Gastrocnemius medialis (tissue), 4 donors: ENCODE results near the gene GJA9. TPM values are rescaled to one million over a fixed set of nuclear protein-coding genes. Genes with fewer than 3 reads are reported as not detected.

ENCODE experiments used
- ATAC-seq, 2 donors: fragments of 150-250 bp; one replicate each; pipeline ENCODE4 v1.9.1; 2016
- DNase-seq, 2 donors: peaks; one replicate each; pipeline ENCODE4 v3.0.0-alpha.2; 2019
- H3K27ac ChIP-seq, 4 donors: fragments of 200-600 bp; sonication (generic); 1 replicate in 1 of 4; 2 replicates in 3 of 4; pipeline ENCODE4 v1.5.1; 2016 to 2018; ENCODE audit warnings: mild to moderate bottlenecking in 2 of 4, moderate library complexity in 1 of 4
- H3K27me3 ChIP-seq, 3 donors: fragments of 200-600 bp; sonication (generic) in 2 of 3; 1 replicate in 1 of 3; 2 replicates in 2 of 3; pipeline versions ENCODE4 v1.5.1 to v1.6.0; 2016 to 2019; ENCODE audit warnings: mild to moderate bottlenecking in 1 of 3, moderate library complexity in 1 of 3
- H3K36me3 ChIP-seq, 2 donors: fragments of 200-600 bp; sonication (generic) in 1 of 2; one replicate each; pipeline ENCODE4 v1.5.1; 2017 to 2018
- H3K4me1 ChIP-seq, 2 donors: fragments of 200-600 bp; sonication (generic) in 1 of 2; one replicate each; pipeline ENCODE4 v1.5.1; 2016 to 2017; ENCODE audit warnings: mild to moderate bottlenecking in 2 of 2
- H3K4me3 ChIP-seq, 4 donors: fragments of 200-600 bp; sonication (generic) in 3 of 4; 1 replicate in 1 of 4; 2 replicates in 3 of 4; pipeline ENCODE4 v1.5.1; 2016 to 2019; ENCODE audit warnings: mild to moderate bottlenecking in 2 of 4
- H3K9me3 ChIP-seq, 3 donors: fragments of 200-600 bp; sonication (generic) in 2 of 3; 1 replicate in 1 of 3; 2 replicates in 2 of 3; pipeline ENCODE4 v1.5.1; 2016 to 2019
- CTCF ChIP-seq, 5 experiments: fragments of 450-650 bp in 3 of 5; fragments of 200-600 bp in 2 of 5; sonication (generic) in 2 of 5; IDR thresholded peaks in 4 of 5; conservative IDR thresholded peaks in 1 of 5; 1 replicate in 4 of 5; 2 replicates in 1 of 5; pipeline ENCODE4 v1.5.1; 2016 to 2019; ENCODE audit warnings: antibody characterized with exemption in 5 of 5, mild to moderate bottlenecking in 3 of 5, moderate library complexity in 3 of 5
- POLR2A ChIP-seq, 2 donors: fragments of 450-650 bp; IDR thresholded peaks; one replicate each; pipeline ENCODE4 v1.6.1; 2017; ENCODE audit warnings: antibody characterized with exemption in 2 of 2, mild to moderate bottlenecking in 2 of 2, moderate library complexity in 2 of 2
- in situ Hi-C, 4 donors: fragments of 200-750 bp; cut with MboI; loops; one replicate each; pipeline versions ENCODE4 v1.15.0 to v1.8.0; 2017; ENCODE audit warnings: low sequenced_read_pairs in 4 of 4
- intact Hi-C: fragments of 100-400 bp; cut with DNase I; formaldehyde crosslinking; loops from one replicate; pipeline ENCODE4 v1.15.1; 2023; ENCODE audit warnings: low total_unique reads
- total RNA-seq, 4 donors: library from RNA; depleted of rRNA; stranded (reverse); fragments of >200 nt; gene quantifications; one replicate each; pipeline versions ENCODE4 v1.1.0 to v1.2.3, GENCODE V29; 2016

The GJA9 gene
- total RNA-seq, 4 donors from 2014 or later = not detected

GRCh38 chr1:38834937-38835827 lies 46.2 kb downstream of the GJA9 start:
- TF ChIP-seq POLR2A (IDR thresholded peaks at IDR 0.05) = no peak
- peak; percentile 52 to 79 (median 73) for TF ChIP-seq CTCF (IDR thresholded peaks at IDR 0.05 in 4 of 5, conservative IDR thresholded peaks at IDR 0.05 in 1 of 5)
- H3K27me3 ChIP-seq = peaks cover 0 to 6% (median 0%) of the 10 kb centered on the region in 3 donors
- no peak overlapping the region for H3K4me3 ChIP-seq
- intact Hi-C loops = no loop called here
- in situ Hi-C loops = loop anchor here in 1 of 4 donors (25.0 kb wide), 2 partner anchors 773 to 1223 kb away; no protein-coding TSS in a partner anchor
- peak in 1 of 2 donors; percentile 8 for DNase-seq
- ATAC-seq = peak; percentile 87 to 97
- no peak overlapping the region for H3K27ac ChIP-seq
- H3K4me1 ChIP-seq = no peaks in the 10 kb centered on the region
- peaks cover 2 to 20% of the 10 kb centered on the region in 2 donors for H3K36me3 ChIP-seq
- H3K9me3 ChIP-seq = no peaks in the 10 kb centered on the region

GRCh38 chr1:38834221-38834782 lies 47.1 kb downstream of the GJA9 start:
- Histone ChIP-seq H3K9me3 (no peaks in the 10 kb centered on the region), H3K27me3 (peaks cover 0 to 6% (median 0%) of the 10 kb centered on the region in 3 donors), H3K4me1 (no peaks in the 10 kb centered on the region), H3K4me3 (no peak overlapping the region), H3K27ac (no peak overlapping the region), H3K36me3 (peaks cover 2 to 15% of the 10 kb centered on the region in 2 donors)
- ATAC-seq = no peak
- DNase-seq = no peak
- intact Hi-C loops (no loop called here), in situ Hi-C loops (loop anchor here in 1 of 4 donors (25.0 kb wide), 2 partner anchors 772 to 1222 kb away; no protein-coding TSS in a partner anchor)
- TF ChIP-seq CTCF (IDR thresholded peaks at IDR 0.05 in 4 of 5, conservative IDR thresholded peaks at IDR 0.05 in 1 of 5) (no peak), POLR2A (IDR thresholded peaks at IDR 0.05) (no peak)

- ATAC-seq (no peak), DNase-seq (no peak)
- in situ Hi-C loops (loop anchor here in 1 of 4 donors (25.0 kb wide), 2 partner anchors 771 to 1221 kb away; no protein-coding TSS in a partner anchor), intact Hi-C loops (no loop called here)
- no peaks in the 10 kb centered on the region for H3K4me1 ChIP-seq
- peaks cover 2 to 4% of the 10 kb centered on the region in 2 donors for H3K36me3 ChIP-seq
- H3K9me3 ChIP-seq = no peaks in the 10 kb centered on the region
- H3K27me3 ChIP-seq = peaks cover 0 to 6% (median 0%) of the 10 kb centered on the region in 3 donors
- H3K4me3 ChIP-seq = no peak overlapping the region
- no peak overlapping the region for H3K27ac ChIP-seq
- no peak for TF ChIP-seq POLR2A (IDR thresholded peaks at IDR 0.05)
- no peak for TF ChIP-seq CTCF (IDR thresholded peaks at IDR 0.05 in 4 of 5, conservative IDR thresholded peaks at IDR 0.05 in 1 of 5)
Observed at GRCh38 chr1:38833146-38833545, 48.2 kb downstream of the GJA9 start.

GRCh38 chr1:38832370-38832734 lies 49.0 kb downstream of the GJA9 start:
- in situ Hi-C loops (loop anchor here in 1 of 4 donors (25.0 kb wide), 2 partner anchors 770 to 1220 kb away; no protein-coding TSS in a partner anchor), intact Hi-C loops (no loop called here)

More at GRCh38 chr1:38832370-38832734, 49.0 kb downstream of the GJA9 start:
- DNase-seq (no peak), ATAC-seq (no peak)
- Histone ChIP-seq H3K4me1 (no peaks in the 10 kb centered on the region), H3K27me3 (peaks cover 0 to 6% (median 0%) of the 10 kb centered on the region in 3 donors), H3K36me3 (no peaks in the 10 kb centered on the region), H3K9me3 (no peaks in the 10 kb centered on the region), H3K27ac (no peak overlapping the region), H3K4me3 (no peak overlapping the region)
- TF ChIP-seq POLR2A (IDR thresholded peaks at IDR 0.05) (no peak), CTCF (IDR thresholded peaks at IDR 0.05 in 4 of 5, conservative IDR thresholded peaks at IDR 0.05 in 1 of 5) (no peak)
